Colonic mucosa (tissue), 4 donors: ENCODE data around the gene PXMP2. TPM values are rescaled to one million over a fixed set of nuclear protein-coding genes. Genes with fewer than 3 reads are reported as not detected.

ENCODE experiments used
- DNase-seq: peaks from one replicate; pipeline ENCODE4 v3.0.0-alpha.2; 2020
- H3K27ac ChIP-seq: fragments of 200-600 bp; one replicate; pipeline ENCODE4 v1.8.0; 2021
- H3K27me3 ChIP-seq: fragments of 200-600 bp; one replicate; pipeline ENCODE4 v1.8.0; 2021
- H3K36me3 ChIP-seq: fragments of 200-600 bp; one replicate; pipeline ENCODE4 v1.8.0; 2021
- H3K4me1 ChIP-seq: fragments of 200-600 bp; one replicate; pipeline ENCODE4 v1.8.0; 2021; ENCODE audit warnings: mild to moderate bottlenecking
- H3K4me3 ChIP-seq: fragments of 200-600 bp; one replicate; pipeline ENCODE4 v1.8.0; 2021
- H3K9ac ChIP-seq, 2 donors: one replicate each; pipeline ENCODE4 v1.7.0; 2013; ENCODE audit warnings: control low read depth in 2 of 2, low read depth in 2 of 2, low read length in 2 of 2
- H3K9me3 ChIP-seq: fragments of 200-600 bp; one replicate; pipeline ENCODE4 v1.8.0; 2021
- intact Hi-C: fragments of 100-400 bp; cut with DNase I; formaldehyde crosslinking; loops from one replicate; pipeline ENCODE4 v1.14.1; 2022
- total RNA-seq, 2 donors: library from RNA; stranded (reverse); fragmentation: NEBNext Ultra II Directional in 1 of 2; extraction: Animal tissue kit (Norgen Biotek cat#: 25700) in 1 of 2; gene quantifications; one replicate each; pipeline ENCODE4 v1.2.1, GENCODE V29; 2021
- TF ChIP-seq, protein P1 (sequence below): fragments of 200-600 bp; IDR thresholded peaks from one replicate; pipeline ENCODE4 v1.8.0; 2022; ENCODE audit warnings: antibody characterized with exemption, mild to moderate bottlenecking
- donor health status: healthy.
- donor health status: DM: no; HTN: no; CAD: no.
- donor health status: DM: no; HTN: no; CAD: no.

Gene PXMP2
- total RNA-seq, 2 donors from 2014 or later, result 64.1 to 82.7 TPM

DNA sequence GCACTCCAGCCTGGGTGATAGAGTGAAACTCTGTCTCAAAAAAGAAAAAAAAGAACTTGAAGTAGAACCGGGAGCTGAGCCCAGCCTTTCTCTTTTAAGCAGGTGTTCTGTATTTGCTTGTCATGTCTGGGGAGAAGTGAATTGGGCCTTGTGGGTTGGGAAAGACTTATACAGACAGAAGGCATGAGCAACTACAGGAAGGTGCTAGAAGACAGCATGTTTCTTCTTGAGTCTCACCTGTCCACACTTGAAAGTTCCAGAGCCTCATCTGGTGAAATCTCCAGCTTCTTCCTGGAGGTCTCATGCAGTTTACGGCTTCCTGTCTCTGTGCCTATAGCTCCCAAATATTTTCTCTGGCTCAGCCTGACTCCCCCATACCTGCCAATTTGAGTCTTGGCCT lies 25.7 kb downstream of the PXMP2 start:
- Histone ChIP-seq H3K27me3 (no peaks in the 10 kb centered on the region), H3K9me3 (no peaks in the 10 kb centered on the region), H3K9ac (no peak overlapping the region), H3K27ac (no peak overlapping the region), H3K36me3 (peaks cover 6% of the 10 kb centered on the region), H3K4me1 (no peaks in the 10 kb centered on the region), H3K4me3 (no peak overlapping the region)
- TF ChIP-seq, protein P1, sequence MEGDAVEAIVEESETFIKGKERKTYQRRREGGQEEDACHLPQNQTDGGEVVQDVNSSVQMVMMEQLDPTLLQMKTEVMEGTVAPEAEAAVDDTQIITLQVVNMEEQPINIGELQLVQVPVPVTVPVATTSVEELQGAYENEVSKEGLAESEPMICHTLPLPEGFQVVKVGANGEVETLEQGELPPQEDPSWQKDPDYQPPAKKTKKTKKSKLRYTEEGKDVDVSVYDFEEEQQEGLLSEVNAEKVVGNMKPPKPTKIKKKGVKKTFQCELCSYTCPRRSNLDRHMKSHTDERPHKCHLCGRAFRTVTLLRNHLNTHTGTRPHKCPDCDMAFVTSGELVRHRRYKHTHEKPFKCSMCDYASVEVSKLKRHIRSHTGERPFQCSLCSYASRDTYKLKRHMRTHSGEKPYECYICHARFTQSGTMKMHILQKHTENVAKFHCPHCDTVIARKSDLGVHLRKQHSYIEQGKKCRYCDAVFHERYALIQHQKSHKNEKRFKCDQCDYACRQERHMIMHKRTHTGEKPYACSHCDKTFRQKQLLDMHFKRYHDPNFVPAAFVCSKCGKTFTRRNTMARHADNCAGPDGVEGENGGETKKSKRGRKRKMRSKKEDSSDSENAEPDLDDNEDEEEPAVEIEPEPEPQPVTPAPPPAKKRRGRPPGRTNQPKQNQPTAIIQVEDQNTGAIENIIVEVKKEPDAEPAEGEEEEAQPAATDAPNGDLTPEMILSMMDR, result no peak
- intact Hi-C loops, result no loop called here
- no peak for DNase-seq

DNA sequence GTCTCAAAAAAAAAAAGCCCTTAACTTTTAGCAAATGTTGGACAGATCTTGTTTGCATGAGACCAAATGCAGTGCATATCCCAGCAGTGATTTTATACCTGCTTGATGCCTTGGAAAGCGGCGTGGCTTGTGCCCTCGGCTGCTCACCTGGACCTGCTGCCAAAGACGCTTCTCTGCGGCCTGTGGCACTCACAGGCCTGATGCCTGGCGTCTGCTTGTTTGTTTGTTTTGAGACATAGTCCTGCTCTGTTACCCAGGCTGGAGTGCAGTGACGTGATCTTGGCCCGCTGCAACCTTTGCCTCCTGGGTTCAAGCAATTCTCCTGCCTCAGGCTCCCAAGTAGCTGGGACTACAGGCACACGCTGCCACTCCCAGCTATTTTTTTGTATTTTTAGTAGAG lies 28.5 kb downstream of the PXMP2 start:
- Histone ChIP-seq H3K27ac (no peak overlapping the region), H3K9ac (no peak overlapping the region), H3K4me3 (no peak overlapping the region), H3K27me3 (no peaks in the 10 kb centered on the region), H3K36me3 (peaks cover 10% of the 10 kb centered on the region), H3K9me3 (no peaks in the 10 kb centered on the region), H3K4me1 (no peaks in the 10 kb centered on the region)
- TF ChIP-seq, protein P1, result no peak
- DNase-seq, result no peak
- intact Hi-C loops, result no loop called here

DNA sequence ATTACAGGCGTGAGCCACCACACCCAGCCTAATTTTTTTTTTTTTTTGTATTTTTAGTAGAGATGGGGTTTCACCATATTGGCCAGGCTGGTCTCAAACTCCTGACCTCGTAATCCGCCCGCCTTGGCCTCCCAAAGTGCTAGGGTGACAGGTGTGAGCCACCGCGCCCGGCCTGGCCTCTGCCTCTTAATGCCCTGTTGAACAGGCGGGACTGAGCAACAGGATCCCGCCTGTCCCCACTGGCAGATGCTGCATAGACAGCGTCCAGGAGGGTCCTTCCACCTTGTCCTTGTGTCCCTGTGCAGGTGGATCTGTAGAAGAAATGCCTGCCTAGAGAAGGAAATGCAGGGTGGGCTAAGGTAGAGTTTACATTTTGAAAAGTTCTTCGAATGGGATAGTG lies 29.0 kb downstream of the PXMP2 start:
- TF ChIP-seq, protein P1, result no peak
- Histone ChIP-seq H3K9me3 (no peaks in the 10 kb centered on the region), H3K27ac (no peak overlapping the region), H3K36me3 (peaks cover 10% of the 10 kb centered on the region), H3K4me1 (no peaks in the 10 kb centered on the region), H3K4me3 (no peak overlapping the region), H3K9ac (no peak overlapping the region), H3K27me3 (no peaks in the 10 kb centered on the region)
- DNase-seq, result no peak
- intact Hi-C loops, result no loop called here

DNA sequence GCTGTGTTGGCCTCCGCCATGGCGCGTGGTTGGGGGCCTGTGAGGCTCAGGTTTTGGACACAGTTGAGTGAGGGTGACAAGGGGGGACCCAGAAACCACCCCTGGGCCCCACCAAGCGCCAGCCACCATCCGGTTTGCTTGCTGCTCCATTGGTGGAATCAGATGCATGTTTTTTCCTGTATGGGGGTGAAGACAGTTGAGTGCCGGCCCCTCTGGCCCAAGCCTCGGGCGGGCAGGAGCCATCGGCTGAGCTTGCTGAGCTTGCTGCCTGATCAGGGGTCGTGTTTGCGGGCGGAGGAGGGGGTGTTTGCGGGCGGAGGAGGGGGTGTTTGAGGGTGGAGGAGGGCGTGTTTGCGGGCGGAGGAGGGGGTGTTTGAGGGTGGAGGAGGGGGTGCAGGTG lies 29.6 kb downstream of the PXMP2 start:
- Histone ChIP-seq H3K4me3 (no peak overlapping the region), H3K27me3 (no peaks in the 10 kb centered on the region), H3K27ac (no peak overlapping the region), H3K4me1 (no peaks in the 10 kb centered on the region), H3K36me3 (peaks cover 10% of the 10 kb centered on the region), H3K9me3 (no peaks in the 10 kb centered on the region), H3K9ac (no peak overlapping the region)
- no peak for DNase-seq
- intact Hi-C loops, result no loop called here
- TF ChIP-seq, protein P1, result no peak

DNA sequence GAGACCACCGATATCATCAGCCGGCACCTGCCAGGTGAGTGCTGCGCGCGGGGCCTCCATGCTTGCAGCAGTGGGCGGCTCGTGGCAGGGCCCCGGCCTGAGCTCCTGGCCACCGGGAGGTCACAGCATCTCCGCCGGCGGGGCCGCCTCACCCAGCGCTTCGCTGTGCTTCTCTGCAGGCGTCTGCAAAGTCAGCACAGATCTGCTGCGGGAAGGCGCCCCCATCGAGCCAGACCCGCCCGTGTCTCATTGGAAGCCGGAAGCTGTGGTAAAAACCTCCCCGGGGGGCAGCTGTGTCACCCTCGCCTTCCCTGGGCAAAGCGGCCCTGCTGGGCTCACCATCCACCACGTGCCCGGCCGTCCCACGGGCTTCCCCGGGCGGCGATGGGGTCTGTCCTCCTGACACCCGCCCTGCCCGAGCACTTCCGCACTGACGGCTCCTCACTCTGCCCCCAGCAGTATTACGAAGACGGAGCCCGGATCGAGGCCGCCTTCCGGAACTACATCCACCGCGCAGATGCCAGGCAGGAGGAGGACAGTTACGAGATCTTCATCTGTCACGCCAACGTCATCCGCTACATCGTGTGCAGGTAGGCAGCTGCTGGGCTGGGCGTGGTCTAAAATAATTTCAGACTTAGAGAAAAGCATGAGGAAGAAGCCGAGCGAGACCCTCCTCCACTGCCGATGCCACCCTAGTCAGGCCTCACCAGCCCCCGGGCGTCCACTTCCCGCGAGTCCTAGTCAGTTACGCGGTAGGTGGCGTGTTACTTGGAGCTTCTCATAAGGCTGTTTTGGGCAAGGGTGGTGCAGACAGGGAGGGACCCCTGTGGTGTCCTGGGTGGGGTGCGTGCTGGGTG lies 30.4 kb downstream of the PXMP2 start:
- Histone ChIP-seq H3K36me3 (peaks cover 10% of the 10 kb centered on the region), H3K9me3 (no peaks in the 10 kb centered on the region), H3K27me3 (no peaks in the 10 kb centered on the region), H3K4me1 (no peaks in the 10 kb centered on the region), H3K4me3 (no peak overlapping the region), H3K27ac (no peak overlapping the region), H3K9ac (no peak overlapping the region)
- DNase-seq, result no peak
- intact Hi-C loops, result no loop called here
- TF ChIP-seq, protein P1, result no peak
